ENCODE results near the gene STAC2.

STAC2 gene

GRCh38 chr17:39212195-39212810 lies 13.4 kb downstream of the STAC2 start:
- DNase-seq (ENCODE audit: low read depth in 1 of 2, low spot score in 1 of 2): no peak

- no peak for DNase-seq (ENCODE audit: low read depth in 1 of 2, low spot score in 1 of 2)
Measured at GRCh38 chr17:39210093-39210434, 15.7 kb downstream of the STAC2 start.

- peak; percentile 49 to 51 for DNase-seq (ENCODE audit: low read depth in 1 of 2, low spot score in 1 of 2)
Measured at GRCh38 chr17:39209317-39210092, 16.2 kb downstream of the STAC2 start.

- DNase-seq (ENCODE audit: low read depth in 1 of 2, low spot score in 1 of 2): no peak
Measured at GRCh38 chr17:39208893-39209292, 16.9 kb downstream of the STAC2 start.

- no peak for DNase-seq (ENCODE audit: low read depth in 1 of 2, low spot score in 1 of 2)
Measured at GRCh38 chr17:39208136-39208535, 17.6 kb downstream of the STAC2 start.

DNA sequence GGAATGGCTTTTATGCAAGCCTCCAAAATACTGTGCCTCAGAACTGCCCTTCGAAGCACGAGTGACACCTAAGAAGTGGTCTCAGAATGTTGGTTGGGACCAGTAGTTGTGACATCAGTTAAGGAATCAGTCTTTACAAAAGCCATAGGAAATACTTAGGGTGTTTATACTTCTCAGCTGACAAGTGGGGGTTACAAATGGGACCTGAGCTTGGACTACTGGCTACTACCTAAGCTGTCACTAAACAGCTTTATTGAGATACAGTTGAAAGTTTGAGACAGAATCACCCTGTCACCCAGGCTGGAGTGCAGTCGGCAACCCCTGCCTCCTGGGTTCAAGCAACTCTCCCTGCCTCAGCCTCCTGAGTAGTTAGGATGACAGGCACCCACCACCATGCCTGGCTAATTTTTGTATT lies 20.6 kb downstream of the STAC2 start:
- DNase-seq (ENCODE audit: low read depth in 1 of 2, low spot score in 1 of 2): no peak

GRCh38 chr17:39204245-39204644 lies 21.5 kb downstream of the STAC2 start:
- DNase-seq (ENCODE audit: low read depth in 1 of 2, low spot score in 1 of 2): no peak

DNA sequence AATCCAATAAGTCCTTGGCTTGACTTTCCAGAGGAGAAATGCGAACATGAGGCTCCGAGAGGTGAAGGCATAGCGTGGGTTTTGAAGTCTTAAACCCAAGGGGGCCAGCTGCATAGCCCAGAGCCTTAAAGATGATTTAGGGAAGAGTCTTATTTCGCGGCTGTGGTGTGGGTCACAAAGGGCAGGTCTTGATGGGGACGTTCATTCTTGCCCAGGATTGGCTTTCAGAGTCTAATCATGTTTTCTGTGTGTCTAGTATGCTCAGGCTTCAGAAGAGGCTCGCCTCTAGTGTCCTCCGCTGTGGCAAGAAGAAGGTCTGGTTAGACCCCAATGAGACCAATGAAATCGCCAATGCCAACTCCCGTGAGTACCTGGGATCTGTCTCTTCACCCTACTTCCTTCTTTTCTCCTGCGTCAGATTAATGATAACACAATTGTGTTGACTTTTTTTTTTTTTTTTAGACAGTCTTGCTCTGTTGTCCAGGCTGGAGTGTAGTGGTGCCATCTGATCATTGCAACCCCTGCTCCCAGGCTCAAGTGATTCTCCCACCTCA lies 24.7 kb downstream of the STAC2 start:
- DNase-seq (ENCODE audit: low read depth in 1 of 2, low spot score in 1 of 2): no peak

DNA sequence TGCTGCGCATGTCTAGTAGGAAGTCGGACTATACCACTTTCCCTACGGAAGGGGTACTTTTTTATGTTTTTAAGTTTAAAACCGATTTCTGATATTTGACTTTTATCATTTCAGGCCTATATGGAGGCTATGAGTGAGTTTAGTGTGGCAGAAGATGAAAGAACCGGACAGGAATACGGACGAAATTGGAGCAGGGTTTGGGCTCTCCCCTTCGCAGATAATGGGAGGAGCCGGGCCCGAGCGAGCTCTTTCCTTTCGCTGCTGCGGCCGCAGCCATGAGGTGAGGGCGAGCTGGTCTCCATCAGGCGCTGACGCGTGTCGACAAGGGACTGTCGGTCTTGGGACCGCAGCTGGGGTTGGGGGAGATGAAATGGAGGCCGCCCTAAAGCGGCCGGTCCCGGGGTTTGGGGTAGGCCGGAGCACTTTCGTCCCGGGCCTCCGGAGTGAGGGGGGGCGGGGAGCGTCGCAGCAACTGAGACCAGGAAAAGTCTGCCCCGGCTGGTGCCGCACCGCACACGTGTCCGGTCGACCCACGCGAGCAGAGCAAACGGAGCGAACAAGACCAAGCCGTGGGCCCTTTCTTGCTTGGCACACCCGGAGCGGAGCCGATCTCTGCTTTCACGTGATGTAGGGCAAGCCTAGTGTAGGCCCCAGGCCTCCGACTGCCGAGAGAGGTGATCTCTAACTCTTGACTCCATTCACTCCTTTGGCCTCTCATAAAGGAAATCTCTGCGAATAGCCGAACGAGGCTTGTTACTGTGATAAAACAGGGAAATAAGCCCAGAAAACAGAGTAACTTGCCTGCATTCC lies 25.5 kb downstream of the STAC2 start, which contains the start of gene RPL19:
RPL19 (plus strand) TSS at position 214 of the 810 bp plus-strand sequence; CDS start at position 276, 62 bp downstream.
- peak; percentile 74 to 75 for DNase-seq (ENCODE audit: low read depth in 1 of 2, low spot score in 1 of 2)

- DNase-seq (ENCODE audit: low read depth in 1 of 2, low spot score in 1 of 2): peak; percentile 64 to 92
Measured at GRCh38 chr17:39199820-39200069, 26.0 kb downstream of the STAC2 start.

GRCh38 chr17:39198186-39198566 lies 27.6 kb downstream of the STAC2 start:
- no peak for DNase-seq (ENCODE audit: low read depth in 1 of 2, low spot score in 1 of 2)

DNA sequence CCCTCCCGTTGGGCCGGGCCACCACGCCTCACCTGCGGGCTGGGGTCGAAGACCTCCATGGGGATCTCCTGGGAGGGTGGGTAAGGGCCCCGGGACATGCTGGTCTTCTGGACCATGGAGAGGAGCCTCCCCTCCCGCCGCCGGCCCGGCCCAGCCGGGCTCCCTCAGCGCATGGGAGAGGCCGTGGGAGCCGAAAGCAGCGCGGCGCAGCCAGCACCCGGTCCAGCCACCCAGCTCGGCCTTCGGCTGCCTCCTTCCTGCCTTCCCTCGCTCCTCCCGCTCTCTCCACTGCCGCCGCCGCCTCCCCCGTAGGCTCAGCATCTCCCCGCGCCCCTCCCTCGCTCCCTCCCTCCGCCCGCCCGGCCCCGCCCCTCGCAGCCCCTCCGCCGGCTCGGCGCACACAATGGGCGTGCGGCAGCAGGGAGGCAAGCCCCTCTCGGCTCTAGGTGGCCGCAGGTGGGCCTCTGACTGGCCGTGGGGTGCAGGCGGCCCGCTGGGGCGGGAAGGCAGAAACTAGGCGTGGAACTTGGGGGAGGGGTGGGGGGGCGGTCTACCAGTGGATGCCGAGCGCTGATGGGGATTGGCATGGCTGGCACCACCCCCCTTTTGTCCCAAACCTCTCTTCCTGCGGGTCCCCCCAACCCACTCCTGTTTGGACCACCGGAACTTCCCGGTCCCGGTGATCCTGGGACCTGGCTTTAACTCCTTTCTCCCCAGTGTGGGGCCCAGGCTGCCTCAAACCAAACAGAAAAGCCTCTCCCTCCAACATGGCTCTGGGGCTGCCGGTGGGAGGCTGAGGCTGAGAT lies 28.2 kb downstream of the STAC2 start, which contains the start of gene CACNB1:
CACNB1 (minus strand) TSS at position 290 of the 806 bp plus-strand sequence; CDS start at position 116, 174 bp downstream.
- DNase-seq (ENCODE audit: low read depth in 1 of 2, low spot score in 1 of 2): peak; percentile 40 to 49

DNA sequence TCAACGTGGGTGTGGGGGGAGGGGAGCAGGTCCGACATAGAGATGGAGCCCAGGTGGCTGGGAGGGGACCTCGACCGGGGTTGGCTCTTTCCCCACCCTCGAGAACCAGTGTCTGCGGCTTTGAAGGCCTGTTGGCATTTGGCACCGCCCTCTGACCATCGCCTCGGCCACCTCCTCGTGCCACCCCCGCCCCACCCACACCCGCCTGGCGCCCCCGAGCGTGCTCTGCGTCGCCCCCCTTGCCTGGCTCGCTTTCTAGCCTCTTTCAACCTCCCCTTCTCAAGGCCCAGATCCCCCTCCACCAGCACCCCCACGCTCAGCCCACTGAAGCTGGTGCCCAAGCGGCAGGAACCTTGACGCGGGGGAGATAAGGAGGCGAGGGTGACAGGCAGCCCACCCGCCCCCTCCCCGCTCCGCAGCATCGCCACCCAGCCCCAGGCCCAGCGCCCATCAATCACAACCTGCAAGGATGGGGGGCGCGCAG lies 28.9 kb downstream of the STAC2 start:
- no peak for DNase-seq (ENCODE audit: low read depth in 1 of 2, low spot score in 1 of 2)

DNA sequence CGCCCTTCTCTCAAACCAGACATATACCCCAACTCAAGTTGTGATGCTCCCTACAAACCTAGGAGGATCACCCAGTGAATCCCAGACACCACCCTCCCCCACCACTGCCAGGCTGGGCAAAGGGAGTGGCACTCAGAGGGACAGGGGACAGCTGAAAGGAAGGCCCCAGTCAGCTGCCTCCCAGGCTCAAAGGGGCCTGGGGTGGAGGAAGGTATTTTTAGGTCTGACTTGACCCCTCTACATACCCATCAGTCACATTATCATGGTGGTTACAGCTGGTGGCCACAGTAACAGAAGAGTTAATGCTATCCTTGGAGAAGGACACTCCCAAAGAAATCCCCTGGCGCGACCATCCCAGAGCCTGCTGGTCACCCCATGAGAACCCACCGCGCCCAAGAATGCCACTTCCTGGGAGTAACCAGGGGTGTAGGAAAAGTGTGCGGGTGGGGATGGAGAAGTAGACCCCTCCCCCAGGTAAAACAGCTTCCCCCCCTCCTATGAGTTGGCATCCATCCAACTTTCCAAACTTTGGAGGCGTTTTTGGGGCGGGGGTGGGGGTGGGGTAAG lies 29.4 kb downstream of the STAC2 start:
- DNase-seq (ENCODE audit: low read depth in 1 of 2, low spot score in 1 of 2): no peak

DNA sequence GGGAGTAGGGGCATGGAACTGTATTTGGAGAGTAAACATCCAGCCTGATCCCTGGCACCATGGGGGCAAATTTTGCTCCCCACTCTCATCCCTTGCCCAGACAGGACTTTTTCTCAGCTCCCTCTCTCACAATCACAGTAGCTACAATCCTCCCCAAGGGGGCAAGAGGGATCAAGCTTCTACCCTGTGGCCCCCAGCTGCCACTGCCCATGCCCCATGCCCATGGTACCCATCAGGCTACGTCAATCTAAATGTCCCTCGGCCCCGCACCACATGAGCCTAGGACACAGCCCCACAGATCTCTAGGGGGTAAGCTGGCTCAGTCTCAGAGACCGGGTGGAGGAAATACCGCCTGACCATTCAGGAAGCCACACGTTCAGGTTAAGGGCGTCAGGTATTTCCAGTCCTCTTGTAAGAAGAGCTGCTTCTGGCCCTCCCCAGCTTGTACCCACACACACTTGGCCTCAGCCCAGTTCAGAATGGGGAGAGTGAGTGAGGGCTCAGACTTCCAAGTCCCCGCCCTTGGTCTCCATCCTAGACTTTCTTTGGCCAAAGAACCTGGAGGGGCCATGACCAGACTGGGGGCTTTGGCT lies 30.1 kb downstream of the STAC2 start:
- no peak for DNase-seq (ENCODE audit: low read depth in 1 of 2, low spot score in 1 of 2)

GRCh38 chr17:39194985-39195524 lies 30.7 kb downstream of the STAC2 start:
- no peak for DNase-seq (ENCODE audit: low read depth in 1 of 2, low spot score in 1 of 2)

- no peak for DNase-seq (ENCODE audit: low read depth in 1 of 2, low spot score in 1 of 2)
Measured at GRCh38 chr17:39194089-39194984, 31.4 kb downstream of the STAC2 start.

DNA sequence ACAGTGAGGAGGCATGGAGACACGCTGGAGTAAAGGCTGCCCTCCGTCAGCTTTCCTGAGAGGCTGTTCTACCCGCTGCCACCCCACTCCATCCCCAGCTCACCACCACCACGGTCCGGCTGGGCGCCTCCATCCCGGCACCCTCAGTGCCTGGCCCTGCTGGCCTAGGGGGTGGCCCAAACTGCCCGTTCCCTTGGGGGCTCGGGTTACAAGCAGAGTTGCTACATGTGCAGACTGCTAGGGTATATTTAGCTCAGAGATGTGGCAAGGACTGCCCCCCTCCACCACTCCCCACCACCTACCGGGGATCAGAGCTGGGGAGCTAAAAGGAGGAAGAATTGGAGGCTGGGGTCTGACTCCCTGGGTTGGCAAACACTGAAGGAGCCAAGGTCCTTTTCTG lies 32.4 kb downstream of the STAC2 start:
- no peak for DNase-seq (ENCODE audit: low read depth in 1 of 2, low spot score in 1 of 2)

DNA sequence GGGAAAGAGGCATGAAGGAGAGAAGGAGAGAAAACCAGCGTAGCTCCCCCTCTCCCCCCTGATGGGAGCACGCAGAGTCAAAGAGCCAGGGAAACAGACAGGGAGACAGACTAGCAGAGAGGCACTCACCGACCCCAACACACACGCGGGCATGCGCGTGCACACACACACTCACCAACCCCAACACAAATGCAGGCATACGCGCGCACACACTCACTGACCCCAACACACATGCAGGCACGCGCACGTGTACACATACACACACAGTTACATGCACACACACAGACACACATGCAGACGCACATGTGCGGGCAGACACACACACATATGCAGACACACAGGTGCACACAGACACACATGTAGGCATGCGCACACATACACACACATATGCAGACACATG lies 32.8 kb downstream of the STAC2 start:
- DNase-seq (ENCODE audit: low read depth in 1 of 2, low spot score in 1 of 2): no peak

Data from activated CD4-positive, alpha-beta T cell treated with anti-CD3 and anti-CD28 coated beads, Interleukin-2, amount 50 U/mL, for 24 hours (primary cell).